HG03025 (cell line): ENCODE data around the gene SYNDIG1.

Experiments
- ATAC-seq: cut with Tn5 transposase; IDR thresholded peaks from one replicate; pipeline ENCODE4 v1.9.1; 2021; ENCODE audit warnings: mild to moderate bottlenecking, moderate library complexity; ENCODE audit not compliant: unreplicated experiment, low FRiP score

SYNDIG1 gene

DNA sequence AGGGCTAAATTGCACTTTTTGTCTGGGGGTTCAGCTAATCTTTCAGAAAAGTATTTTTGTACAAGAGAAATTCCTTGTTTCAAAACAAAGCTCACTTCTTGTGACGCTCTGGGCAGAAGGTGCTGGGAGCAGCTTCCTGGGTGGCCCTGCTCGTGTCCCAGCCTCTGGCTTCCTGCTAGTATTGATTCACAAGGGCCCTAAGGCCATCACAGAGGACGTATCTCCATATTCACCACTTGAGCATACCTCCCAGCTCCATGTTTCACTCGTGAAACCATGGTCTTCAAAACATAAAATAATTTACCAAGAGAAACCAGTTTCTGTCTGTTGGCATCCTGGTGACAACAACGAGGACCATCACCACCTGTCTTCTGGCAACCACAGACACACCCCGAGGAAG, 49.1 kb downstream of the SYNDIG1 start:
- ATAC-seq: no peak

DNA sequence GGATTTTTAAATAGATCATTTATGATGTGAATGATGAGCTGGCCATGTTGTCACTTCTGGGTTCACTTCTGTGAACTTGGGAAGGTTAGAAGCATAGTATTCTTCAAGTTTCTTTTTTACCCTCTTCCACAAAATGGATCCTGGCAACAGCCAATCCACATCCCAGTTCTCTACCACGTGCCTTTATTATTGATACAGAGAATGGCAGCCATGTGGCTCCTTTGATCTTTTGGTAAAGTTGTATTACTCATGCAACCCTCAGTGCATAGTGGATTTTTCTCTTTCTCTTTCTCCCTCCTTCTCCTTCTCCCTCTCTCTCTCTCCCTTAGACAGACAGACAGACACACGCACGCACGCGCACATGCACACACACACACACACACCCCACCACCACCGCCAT, 50.0 kb downstream of the SYNDIG1 start:
- ATAC-seq: no peak

DNA sequence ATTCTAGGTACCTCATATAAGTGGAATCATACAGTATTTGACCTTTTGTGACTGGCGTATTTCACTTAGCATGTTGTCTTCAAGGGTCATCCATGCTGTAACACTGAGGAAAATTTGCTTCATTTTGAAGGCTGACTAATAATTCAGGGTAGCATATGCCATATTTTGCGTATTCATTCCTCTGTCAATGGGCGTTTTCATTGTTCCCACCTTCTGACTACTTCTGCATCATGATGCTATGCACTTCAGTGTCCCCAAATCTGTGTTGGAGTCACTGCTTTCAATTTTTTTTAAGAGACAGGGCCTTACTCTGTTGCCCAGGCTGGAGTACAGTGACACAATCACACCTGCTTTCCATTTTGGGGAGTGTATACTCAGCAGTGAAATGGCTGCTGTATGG, 51.6 kb downstream of the SYNDIG1 start:
- ATAC-seq: no peak

DNA sequence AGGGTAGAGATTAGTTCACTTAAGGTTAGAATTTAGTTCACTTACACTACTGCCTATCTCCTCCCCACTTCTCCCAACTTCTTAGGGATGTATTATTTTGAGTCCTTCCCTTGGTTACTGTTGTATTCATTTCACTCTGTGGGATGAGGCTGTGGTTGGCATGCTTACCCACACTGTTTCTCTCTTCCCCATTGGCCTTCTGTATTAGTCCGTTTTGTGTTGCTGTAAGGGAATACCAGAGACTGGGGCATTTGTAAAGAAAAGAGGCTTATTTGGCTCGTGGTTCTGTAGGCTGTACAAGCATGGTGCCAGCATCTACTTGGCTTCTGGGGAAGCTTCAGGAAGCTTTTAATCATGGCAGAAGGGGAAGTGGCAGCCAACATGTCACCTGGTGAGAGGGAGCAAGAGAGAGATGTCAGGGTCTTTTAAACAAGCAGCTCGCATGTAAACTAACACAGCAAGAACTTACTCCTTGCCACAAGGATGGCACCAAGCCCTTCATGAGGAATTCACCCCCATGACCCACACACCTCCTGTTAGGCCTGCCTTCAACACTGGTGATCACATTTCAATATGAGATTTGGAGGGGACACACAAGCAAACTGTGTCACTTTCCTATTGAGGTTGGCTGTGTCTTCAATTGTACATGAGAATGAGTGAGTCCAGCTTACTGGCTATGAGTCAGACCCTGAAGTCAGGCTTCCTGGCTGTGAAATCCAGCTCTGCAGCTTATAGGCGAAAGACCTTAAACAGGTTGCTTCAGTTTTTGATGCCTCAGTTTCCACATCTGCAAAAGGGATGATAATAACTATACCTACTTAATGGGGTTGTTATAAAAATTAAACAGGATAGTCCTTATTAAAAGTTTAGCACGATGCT, 53.3 kb downstream of the SYNDIG1 start:
- no peak for ATAC-seq

DNA sequence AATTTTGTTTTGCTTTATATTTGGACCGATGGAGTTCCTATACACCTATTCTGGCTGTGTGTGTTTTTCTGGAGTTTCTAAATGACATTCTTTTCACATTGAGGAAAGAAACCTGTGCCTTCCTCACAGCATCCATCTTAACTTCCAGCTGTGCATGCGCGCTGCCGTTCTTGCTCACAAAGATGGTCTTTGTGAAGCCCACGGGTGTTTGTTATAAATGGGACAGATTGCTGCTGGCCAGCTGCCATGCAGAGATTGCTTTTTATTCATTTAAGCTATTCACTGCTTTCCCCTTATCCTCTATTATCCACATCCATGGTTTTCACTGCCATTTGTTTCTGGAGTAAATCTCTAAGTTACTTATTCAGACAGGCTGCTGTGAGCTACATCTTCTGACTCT, 54.2 kb downstream of the SYNDIG1 start:
- no peak for ATAC-seq

DNA sequence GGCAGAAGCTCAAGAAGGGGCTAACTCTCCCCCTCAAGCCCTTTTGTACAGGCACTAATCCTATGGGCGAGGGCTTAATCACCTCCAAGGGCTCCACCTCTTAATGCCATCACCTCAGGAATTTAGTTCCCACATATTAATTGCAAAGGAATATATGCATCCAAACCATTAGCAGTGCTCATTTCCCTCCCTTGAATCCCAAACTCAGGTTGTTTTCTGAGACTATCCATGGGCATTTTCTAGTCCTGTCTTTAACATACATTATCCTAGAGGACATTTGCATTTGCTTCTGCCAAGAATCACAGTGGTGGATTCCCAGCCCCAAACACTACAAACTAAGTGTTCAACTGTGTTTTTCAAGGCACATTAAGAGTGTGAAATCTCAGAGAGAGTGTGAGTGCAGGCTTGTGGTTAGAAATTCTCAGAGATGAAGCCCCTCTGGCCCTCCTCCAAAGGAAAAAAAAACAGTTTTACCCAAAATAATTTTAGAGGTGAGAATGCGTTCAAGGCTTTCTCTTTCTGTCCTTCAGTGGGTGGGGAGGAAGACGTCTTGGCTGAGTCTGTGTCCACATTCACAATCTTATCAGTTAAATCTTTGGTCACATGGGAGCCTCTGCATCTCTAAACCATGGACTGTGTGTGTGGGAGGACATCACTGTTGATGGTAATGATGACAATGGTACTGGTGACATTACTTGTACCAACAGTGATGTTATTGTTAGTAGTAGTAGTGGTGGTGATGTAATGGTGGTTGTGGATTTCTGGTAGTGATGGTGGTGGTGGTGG, 59.3 kb downstream of the SYNDIG1 start:
- no peak for ATAC-seq

DNA sequence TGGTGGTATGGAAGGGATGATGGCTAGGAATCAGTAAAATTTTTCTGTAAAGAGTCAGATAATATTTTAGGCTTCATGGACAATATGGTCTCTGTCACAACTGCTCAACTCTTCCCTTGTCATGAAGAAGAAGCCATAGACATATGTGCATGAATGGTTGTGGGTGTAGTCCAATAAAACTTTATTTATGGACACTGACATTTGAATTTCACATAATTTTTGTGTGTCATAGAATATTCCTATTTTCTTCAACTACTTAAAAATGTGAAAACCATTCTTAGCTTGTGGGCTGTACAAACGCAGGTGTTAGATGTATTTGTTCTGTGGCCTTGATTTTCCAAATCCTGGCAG, 59.9 kb downstream of the SYNDIG1 start:
- ATAC-seq: no peak

DNA sequence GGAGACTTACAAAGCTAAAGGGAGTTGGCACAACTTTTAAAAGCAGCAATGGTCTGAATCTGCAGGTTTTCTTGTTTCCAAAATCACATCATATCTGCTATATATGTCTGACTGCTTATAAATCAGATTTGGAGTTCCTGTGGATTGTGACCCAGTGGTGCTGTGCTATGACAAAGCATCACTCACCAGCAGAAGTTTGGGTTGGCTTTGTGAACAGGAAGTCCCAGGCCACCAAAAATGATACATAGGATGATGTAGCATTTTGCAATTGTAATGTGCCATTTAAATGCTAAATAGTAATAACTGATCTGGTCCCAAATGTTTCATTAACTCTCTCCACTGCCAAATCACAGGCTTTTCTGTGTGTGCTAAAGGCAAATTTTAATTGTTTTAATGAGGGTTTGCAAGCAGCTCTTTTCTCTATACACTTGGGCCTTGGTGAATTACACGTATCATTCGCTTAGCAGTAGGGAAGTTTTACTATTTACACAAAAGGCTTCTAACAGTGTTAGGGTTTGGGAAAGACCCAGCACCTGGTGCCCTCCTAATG, 60.8 kb downstream of the SYNDIG1 start:
- no peak for ATAC-seq

DNA sequence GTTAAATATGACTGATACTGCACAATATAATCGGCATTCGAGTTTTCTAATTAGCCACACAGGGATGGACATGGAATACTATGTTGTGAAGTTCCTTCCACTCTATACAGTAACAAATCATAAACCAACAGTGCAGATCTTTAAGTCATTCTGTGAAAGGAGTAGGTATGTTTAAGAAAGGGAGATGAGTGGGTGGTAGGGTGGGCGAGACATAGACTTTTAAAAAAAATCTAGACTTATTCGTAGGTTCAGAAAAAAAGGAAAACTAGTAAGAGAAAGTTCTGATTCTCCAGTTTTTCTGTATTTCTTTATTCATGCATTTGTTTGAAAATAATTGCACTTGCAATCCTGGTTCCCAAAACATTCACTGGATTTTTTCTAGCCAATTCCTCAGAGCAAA, 61.8 kb downstream of the SYNDIG1 start:
- ATAC-seq: no peak

DNA sequence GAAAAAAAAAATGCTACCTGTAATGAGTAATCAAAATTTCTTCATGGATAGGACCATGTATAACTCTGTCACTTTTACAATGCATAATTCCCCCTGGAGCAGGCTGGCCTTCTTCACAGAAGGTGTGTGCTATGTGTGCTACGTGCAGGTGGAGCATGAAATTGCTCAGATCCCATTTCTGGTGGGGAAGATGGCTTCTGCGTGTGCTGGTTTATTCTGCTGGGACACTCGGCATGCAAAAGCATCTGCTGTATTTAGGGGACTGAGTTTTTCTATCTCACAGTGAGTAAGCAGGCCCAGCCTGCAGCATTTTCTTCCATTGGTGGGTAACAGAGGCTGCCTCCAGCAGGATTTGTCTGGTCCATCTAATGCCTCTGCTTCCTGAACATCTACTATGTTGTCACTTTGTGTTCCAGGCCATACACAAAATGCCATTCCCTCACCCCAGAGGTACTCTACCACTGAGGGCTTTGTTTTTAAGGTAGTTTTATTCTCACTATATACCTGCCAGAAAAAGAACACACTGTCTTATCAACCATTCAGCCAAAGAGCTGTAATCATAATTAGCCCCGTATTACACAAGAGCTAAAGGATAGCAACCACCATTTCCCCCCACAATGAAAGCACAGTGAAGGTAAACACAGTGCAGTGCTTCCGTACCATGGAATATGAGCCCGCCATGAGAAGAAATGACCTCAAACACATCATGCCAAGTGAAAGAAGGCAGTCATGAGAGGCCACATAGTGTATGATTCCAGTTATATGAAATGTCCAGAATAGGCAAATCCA, 62.4 kb downstream of the SYNDIG1 start:
- ATAC-seq: no peak

DNA sequence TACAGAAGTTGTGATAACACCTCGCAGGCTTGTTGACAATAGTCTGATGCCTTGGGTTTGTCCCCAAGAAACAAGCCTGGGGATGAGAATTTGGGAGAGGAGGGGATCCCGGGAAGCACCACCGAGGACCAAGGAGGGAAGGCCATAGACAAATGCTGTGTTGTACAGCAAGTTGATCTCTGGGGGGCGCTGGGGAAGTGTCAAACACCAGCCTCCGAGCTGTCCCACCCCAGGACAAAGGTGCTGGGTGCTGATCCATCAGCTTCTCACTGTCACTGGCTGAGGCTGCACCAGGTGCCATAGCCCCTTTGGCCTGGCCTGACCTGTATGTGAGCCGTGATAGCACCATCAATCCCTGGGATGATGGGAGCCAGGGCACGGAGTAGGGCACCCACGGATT, 64.0 kb downstream of the SYNDIG1 start:
- ATAC-seq: no peak

DNA sequence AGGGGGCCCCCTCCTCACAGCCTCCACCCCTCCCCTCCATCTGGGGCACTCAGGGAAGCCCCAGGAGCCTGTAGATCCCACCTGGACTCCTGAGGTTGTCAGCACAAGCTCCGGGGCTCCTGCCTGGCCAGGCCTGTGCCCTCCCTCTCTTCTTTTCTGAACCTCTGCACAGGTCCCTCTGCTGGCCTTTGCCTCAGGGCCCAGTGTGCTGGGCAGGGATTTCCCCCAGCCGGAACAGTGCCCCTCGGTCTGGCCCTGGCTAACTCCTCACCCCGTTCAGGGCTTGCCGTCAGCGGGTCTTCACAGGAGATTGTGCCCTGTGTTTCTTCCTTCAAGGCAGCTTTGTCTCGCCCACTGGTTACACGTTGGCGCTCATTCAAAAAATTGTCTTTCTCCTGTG, 64.9 kb downstream of the SYNDIG1 start:
- ATAC-seq: no peak

DNA sequence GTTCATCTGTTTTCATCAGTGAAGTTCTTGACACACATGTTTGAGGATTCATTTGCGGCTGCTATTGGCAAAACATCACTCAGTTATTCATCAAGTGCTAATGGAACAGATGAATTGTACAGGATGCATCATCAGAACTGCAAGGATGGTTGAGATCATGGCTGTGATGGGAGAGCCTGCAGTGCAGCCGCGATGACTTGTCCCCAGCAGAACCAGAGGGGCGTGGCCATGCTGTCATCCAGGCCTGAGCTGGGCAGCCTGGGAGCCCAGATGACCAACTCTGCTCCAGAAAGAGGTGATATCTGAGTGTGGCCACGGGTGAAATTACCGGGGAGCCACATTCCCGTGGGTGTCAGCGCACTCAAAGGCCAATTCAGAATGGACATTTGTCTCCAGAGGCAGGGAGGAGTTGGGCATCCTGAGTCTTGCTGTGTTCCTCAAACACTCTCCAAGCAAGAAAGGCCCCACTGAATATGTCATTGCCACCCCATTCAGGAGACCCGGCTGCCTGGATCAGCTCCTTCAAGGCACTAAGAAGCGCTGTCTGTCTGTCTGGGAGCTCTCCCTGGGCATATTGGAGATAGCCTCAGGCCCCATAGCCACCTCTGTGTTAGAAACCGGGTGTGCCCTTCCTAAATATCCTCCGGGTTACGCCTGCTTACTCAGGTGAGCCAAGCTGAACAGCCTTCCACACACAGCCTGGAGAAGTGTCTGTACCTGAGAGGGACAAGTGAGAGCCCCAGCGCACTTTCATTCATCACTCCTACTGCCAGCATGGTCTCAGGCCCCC, 66.7 kb downstream of the SYNDIG1 start:
- no peak for ATAC-seq

DNA sequence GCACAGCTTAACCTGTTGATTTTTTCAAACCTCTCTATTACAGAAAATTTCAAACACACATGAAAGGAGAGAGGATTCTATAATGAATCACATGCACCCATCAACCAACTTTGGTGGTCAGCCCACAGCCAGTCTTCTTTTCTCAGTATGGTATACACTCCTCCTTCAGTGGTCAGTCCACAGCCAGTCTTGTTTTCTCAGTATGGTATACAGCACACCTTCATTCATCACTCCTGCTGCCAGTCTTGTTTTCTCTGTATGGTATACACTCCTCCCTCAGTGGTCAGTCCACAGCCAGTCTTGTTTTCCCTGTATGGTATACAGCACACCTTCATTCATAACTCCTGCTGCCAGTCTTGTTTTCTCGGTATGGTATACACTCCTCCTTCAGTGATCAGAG, 67.8 kb downstream of the SYNDIG1 start:
- no peak for ATAC-seq

DNA sequence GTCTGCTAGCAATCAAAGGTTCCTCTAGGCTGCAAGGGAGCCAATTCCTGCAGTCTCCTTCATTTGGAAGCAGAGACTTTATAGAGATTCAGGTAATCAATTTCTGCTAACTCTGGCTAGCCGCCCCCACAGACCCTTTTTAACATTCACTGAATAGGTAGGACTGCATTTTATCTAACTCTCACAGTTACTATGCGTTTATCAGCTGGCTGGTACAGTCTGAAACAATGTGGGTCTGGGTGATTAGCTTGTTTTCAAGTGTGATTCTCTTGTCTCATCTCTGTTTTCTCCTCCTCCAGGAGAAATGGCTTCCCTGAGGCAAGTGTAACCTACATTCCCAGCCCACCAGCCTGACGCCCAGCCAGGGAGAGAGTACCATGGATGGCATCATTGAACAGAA, 73.3 kb downstream of the SYNDIG1 start:
- ATAC-seq: no peak

DNA sequence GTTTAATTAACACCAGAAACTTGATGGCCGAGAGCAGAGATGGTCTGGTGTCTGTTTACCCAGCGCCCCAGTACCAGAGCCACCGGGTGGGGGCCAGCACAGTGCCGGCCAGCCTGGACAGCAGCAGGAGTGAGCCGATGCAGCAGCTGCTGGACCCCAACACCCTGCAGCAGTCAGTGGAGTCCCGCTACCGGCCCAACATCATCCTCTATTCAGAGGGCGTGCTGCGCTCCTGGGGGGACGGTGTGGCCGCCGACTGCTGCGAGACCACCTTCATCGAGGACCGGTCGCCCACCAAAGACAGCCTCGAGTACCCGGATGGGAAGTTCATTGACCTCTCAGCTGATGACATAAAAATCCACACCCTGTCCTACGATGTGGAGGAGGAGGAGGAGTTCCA, 73.7 kb downstream of the SYNDIG1 start:
- no peak for ATAC-seq

DNA sequence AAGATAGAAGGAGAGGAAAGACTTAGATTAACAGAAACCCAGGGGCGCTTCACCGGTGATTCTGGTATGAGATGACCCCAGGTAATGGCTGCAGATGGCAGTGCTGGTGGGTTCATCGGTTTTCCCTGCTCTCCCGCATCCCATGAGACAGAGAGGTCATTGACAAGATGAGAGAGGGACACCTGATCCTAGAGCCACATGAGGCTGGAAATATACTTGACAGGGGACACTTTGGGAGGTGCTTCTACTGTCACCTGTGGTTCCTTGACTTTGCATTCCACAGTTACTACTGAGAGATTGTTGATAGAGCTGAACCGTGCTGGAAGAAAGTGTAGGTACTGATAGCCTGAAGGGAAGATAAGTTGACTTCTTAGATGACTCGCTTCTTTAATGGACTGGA, 74.3 kb downstream of the SYNDIG1 start:
- no peak for ATAC-seq

DNA sequence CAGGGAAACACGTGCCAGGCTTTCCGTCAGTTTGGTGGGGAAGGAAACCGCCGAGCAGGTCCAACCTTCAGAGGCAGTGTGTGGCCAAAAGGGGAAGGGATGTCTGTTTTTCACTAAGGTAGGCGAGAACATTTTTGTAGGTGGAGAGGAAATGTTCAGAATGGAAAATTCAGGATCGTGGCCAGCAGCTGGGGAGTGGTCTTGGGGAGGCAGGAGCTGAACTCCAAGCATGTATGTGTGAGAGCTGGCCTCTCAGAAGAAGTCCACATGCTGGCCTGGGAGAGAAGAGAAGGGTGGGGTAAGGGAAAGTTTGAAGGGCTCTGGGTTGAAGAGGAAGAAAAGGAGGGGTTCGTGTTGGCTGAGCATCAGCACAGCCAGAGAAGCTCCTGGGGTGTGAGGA, 74.9 kb downstream of the SYNDIG1 start:
- ATAC-seq: no peak

DNA sequence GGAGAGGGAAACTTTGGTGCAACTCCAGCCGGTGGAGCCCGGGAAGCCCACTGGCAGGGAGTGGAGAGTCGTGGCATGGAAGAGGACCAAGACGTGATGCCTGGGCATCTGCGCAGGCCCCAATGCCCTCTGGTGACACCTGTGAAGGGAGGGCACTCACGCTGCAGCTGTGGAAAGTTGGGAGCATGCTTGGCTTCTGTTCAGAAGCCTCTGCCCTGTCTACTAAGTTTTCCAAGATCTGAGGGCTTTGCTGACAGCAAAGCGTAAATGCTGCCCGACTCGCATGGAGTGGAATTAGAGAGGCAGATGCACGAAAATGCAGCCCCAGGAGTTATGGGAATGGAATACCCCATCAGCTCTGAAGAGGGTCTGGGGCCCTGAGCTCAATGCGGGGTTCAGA, 75.7 kb downstream of the SYNDIG1 start:
- ATAC-seq: no peak

DNA sequence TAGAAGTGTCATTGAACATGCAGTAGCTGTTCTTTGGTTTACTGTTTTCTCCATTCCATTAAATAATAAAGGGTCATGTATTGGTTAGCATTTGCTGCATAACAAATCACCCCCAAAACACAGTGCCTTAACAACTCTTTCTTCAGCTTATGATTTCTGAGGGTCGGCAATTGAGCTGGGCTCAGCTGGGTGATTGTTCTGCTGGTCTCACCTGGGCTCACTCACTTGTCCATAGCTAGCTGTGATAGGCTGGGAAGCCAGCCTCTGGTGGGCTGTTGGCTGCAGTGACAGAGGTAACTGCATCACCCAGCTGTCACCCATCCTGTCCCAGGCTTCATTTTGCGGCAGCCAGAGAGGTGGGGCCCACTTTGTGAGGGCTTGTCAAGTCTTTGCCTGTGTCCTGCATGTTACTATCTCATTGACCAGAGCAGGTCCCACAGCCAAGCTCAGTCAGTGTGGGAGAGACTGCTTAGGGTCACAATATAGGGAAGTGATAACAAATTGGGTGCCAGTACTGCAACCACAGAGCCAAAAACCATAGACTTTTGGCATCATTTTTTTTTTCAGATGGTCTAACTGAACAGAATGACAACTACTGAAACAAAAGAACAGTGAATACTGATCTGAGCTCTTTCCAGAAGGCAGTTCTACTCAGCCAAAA, 76.9 kb downstream of the SYNDIG1 start:
- ATAC-seq: no peak
